ENCODE results near the gene ZCCHC14. TPM values are rescaled to one million over a fixed set of nuclear protein-coding genes. Genes with fewer than 3 reads are reported as not detected.
A peak's percentile ranks its signal among the peaks of the same experiment; 100 is the strongest.

Gene ZCCHC14
- total RNA-seq: 10 to 100 TPM in 1 of 2 experiments, 1 to 10 TPM in 1; 8.7 to 10.6 TPM

GRCh38 chr16:87492721-87493607 lies at the start of gene ZCCHC14:
Gene ZCCHC14, minus strand, starts transcription at chr16:87493024. Its CDS starts 786 bp downstream, at chr16:87492238.
- CTCF ChIA-PET: no interaction called here
- Mint-ChIP-seq H3K9me3 (no peaks in the 10 kb centered on the region), H3K4me3 (peak within 1 kb of the TSS; percentile 74), H3K27me3 (no peaks in the 10 kb centered on the region), H3K27ac (peak within 1 kb of the TSS; percentile 55), H3K36me3 (peaks cover 3% of the 10 kb centered on the region), H3K4me1 (ENCODE audit: low read depth) (peaks cover 48% of the 10 kb centered on the region)
- peak; percentile 100 for DNase-seq
- POLR2A ChIA-PET: interaction anchor here (1.1 kb wide), 1 partner anchor 29 kb away, joined by 5 read pairs; no protein-coding TSS in a partner anchor
- intact Hi-C loops (cut with micrococcal nuclease): loop anchor here (1.0 to 10.0 kb wide), 4 partner anchors 57 to 459 kb away; partner anchors contain the start of genes BANP and MAP1LC3B

- Mint-ChIP-seq H3K4me1 (ENCODE audit: low read depth) (peaks cover 15% of the 10 kb centered on the region), H3K9me3 (peaks cover 12% of the 10 kb centered on the region), H3K4me3 (no peak overlapping the region), H3K27ac (no peak overlapping the region), H3K27me3 (peaks cover 26% of the 10 kb centered on the region), H3K36me3 (no peaks in the 10 kb centered on the region)
- no peak for DNase-seq
- ChIA-PET CTCF (interaction anchor here (1.4 to 1.6 kb wide), 2 partner anchors 9 to 11 kb away, joined by 3 to 7 read pairs; no protein-coding TSS in a partner anchor), POLR2A (no interaction called here)
- intact Hi-C loops (cut with micrococcal nuclease): no loop called here
These were observed 49.0 kb upstream of the ZCCHC14 start for GRCh38 chr16:87541872-87542234.

- Mint-ChIP-seq H3K27me3 (peaks cover 27% of the 10 kb centered on the region), H3K4me3 (no peak overlapping the region), H3K4me1 (ENCODE audit: low read depth) (peaks cover 15% of the 10 kb centered on the region), H3K27ac (no peak overlapping the region), H3K9me3 (peaks cover 10% of the 10 kb centered on the region), H3K36me3 (no peaks in the 10 kb centered on the region)
- CTCF ChIA-PET: interaction anchor here (0.5 to 1.4 kb wide), 2 partner anchors 10 to 51 kb away, joined by 3 to 7 read pairs; no protein-coding TSS in a partner anchor
- POLR2A ChIA-PET: no interaction called here
- no peak for DNase-seq
- intact Hi-C loops (cut with micrococcal nuclease): no loop called here
These were observed 48.5 kb upstream of the ZCCHC14 start for GRCh38 chr16:87541147-87541871.

- POLR2A ChIA-PET: no interaction called here
- peaks cover 32% of the 10 kb centered on the region for H3K27me3 Mint-ChIP-seq
- DNase-seq: no peak
- CTCF ChIA-PET: interaction anchor here (0.5 kb wide), 1 partner anchor 50 kb away, joined by 3 read pairs; no protein-coding TSS in a partner anchor
- peaks cover 6% of the 10 kb centered on the region for H3K9me3 Mint-ChIP-seq
- intact Hi-C loops (cut with micrococcal nuclease): no loop called here
- no peak overlapping the region for H3K27ac Mint-ChIP-seq
- no peak overlapping the region for H3K4me3 Mint-ChIP-seq
- peaks cover 15% of the 10 kb centered on the region for H3K4me1 Mint-ChIP-seq (ENCODE audit: low read depth)
- no peaks in the 10 kb centered on the region for H3K36me3 Mint-ChIP-seq
These were observed 48.0 kb upstream of the ZCCHC14 start for GRCh38 chr16:87540897-87541146.

GRCh38 chr16:87540072-87540896 lies 47.5 kb upstream of the ZCCHC14 start:
- no peak for DNase-seq
- CTCF ChIA-PET: interaction anchor here (0.6 to 0.8 kb wide), 2 partner anchors 34 to 99 kb away, joined by 3 read pairs; no protein-coding TSS in a partner anchor
- peaks cover under 1% of the 10 kb centered on the region for H3K9me3 Mint-ChIP-seq
- H3K4me1 Mint-ChIP-seq (ENCODE audit: low read depth): peaks cover 15% of the 10 kb centered on the region
- H3K27me3 Mint-ChIP-seq: peaks cover 32% of the 10 kb centered on the region
- intact Hi-C loops (cut with micrococcal nuclease): no loop called here
- H3K27ac Mint-ChIP-seq: no peak overlapping the region
- no peaks in the 10 kb centered on the region for H3K36me3 Mint-ChIP-seq
- no peak overlapping the region for H3K4me3 Mint-ChIP-seq
- POLR2A ChIA-PET: no interaction called here

GRCh38 chr16:87539113-87539512 lies 46.3 kb upstream of the ZCCHC14 start:
- DNase-seq: no peak
- POLR2A ChIA-PET: no interaction called here
- CTCF ChIA-PET: interaction anchor here (0.8 to 2.1 kb wide), 2 partner anchors 12 to 33 kb away, joined by 3 to 5 read pairs; no protein-coding TSS in a partner anchor

GRCh38 chr16:87538594-87538993 lies 45.8 kb upstream of the ZCCHC14 start:
- Mint-ChIP-seq H3K4me1 (ENCODE audit: low read depth) (peaks cover 8% of the 10 kb centered on the region), H3K27ac (no peak overlapping the region), H3K4me3 (no peak overlapping the region), H3K36me3 (no peaks in the 10 kb centered on the region), H3K9me3 (peaks cover 2% of the 10 kb centered on the region), H3K27me3 (peaks cover 29% of the 10 kb centered on the region)
- CTCF ChIA-PET: interaction anchor here (1.6 to 2.1 kb wide), 2 partner anchors 12 to 98 kb away, joined by 5 read pairs; no protein-coding TSS in a partner anchor
- POLR2A ChIA-PET: no interaction called here
- peak; percentile 27 for DNase-seq
- intact Hi-C loops (cut with micrococcal nuclease): no loop called here

More at GRCh38 chr16:87539113-87539512, 46.3 kb upstream of the ZCCHC14 start:
- intact Hi-C loops (cut with micrococcal nuclease): no loop called here
- Mint-ChIP-seq H3K27ac (no peak overlapping the region), H3K27me3 (peaks cover 30% of the 10 kb centered on the region), H3K4me1 (ENCODE audit: low read depth) (peaks cover 13% of the 10 kb centered on the region), H3K36me3 (no peaks in the 10 kb centered on the region), H3K9me3 (peaks cover 2% of the 10 kb centered on the region), H3K4me3 (no peak overlapping the region)

GRCh38 chr16:87538160-87538559 lies 45.3 kb upstream of the ZCCHC14 start:
- H3K27me3 Mint-ChIP-seq: peaks cover 30% of the 10 kb centered on the region
- CTCF ChIA-PET: interaction anchor here (1.6 to 2.1 kb wide), 2 partner anchors 13 to 98 kb away, joined by 5 read pairs; no protein-coding TSS in a partner anchor
- no peak for DNase-seq
- H3K27ac Mint-ChIP-seq: no peak overlapping the region
- intact Hi-C loops (cut with micrococcal nuclease): no loop called here
- H3K4me1 Mint-ChIP-seq (ENCODE audit: low read depth): peaks cover 8% of the 10 kb centered on the region
- H3K36me3 Mint-ChIP-seq: peaks cover 2% of the 10 kb centered on the region
- no peak overlapping the region for H3K4me3 Mint-ChIP-seq
- POLR2A ChIA-PET: interaction anchor here (0.6 kb wide), 1 partner anchor 257 kb away, joined by 5 read pairs; no protein-coding TSS in a partner anchor
- peaks cover 6% of the 10 kb centered on the region for H3K9me3 Mint-ChIP-seq

- Mint-ChIP-seq H3K27ac (no peak overlapping the region), H3K27me3 (peaks cover 38% of the 10 kb centered on the region), H3K4me3 (no peak overlapping the region), H3K9me3 (peaks cover 16% of the 10 kb centered on the region), H3K36me3 (peaks cover 6% of the 10 kb centered on the region), H3K4me1 (ENCODE audit: low read depth) (peaks cover 8% of the 10 kb centered on the region)
- CTCF ChIA-PET: interaction anchor here (1.6 kb wide), 1 partner anchor 100 kb away, joined by 5 read pairs; no protein-coding TSS in a partner anchor
- intact Hi-C loops (cut with micrococcal nuclease): no loop called here
- POLR2A ChIA-PET: no interaction called here
- no peak for DNase-seq
These were observed 43.9 kb upstream of the ZCCHC14 start for GRCh38 chr16:87536795-87537142.

- H3K27me3 Mint-ChIP-seq: peaks cover 41% of the 10 kb centered on the region
- no peak overlapping the region for H3K27ac Mint-ChIP-seq
- H3K9me3 Mint-ChIP-seq: peaks cover 18% of the 10 kb centered on the region
- DNase-seq: no peak
- intact Hi-C loops (cut with micrococcal nuclease): no loop called here
- peaks cover 7% of the 10 kb centered on the region for H3K36me3 Mint-ChIP-seq
- ChIA-PET POLR2A (no interaction called here), CTCF (interaction anchor here (0.9 kb wide), 1 partner anchor 100 kb away, joined by 3 read pairs; no protein-coding TSS in a partner anchor)
- H3K4me3 Mint-ChIP-seq: no peak overlapping the region
- H3K4me1 Mint-ChIP-seq (ENCODE audit: low read depth): peaks cover 8% of the 10 kb centered on the region
These were observed 43.3 kb upstream of the ZCCHC14 start for GRCh38 chr16:87535855-87536794.

- peaks cover 18% of the 10 kb centered on the region for H3K9me3 Mint-ChIP-seq
- no peak overlapping the region for H3K27ac Mint-ChIP-seq
- H3K4me1 Mint-ChIP-seq (ENCODE audit: low read depth): peaks cover 8% of the 10 kb centered on the region
- ChIA-PET CTCF (interaction anchor here (0.9 kb wide), 1 partner anchor 101 kb away, joined by 3 read pairs; no protein-coding TSS in a partner anchor), POLR2A (no interaction called here)
- intact Hi-C loops (cut with micrococcal nuclease): no loop called here
- peaks cover 42% of the 10 kb centered on the region for H3K27me3 Mint-ChIP-seq
- H3K36me3 Mint-ChIP-seq: peaks cover 7% of the 10 kb centered on the region
- no peak overlapping the region for H3K4me3 Mint-ChIP-seq
- no peak for DNase-seq
These were observed 42.6 kb upstream of the ZCCHC14 start for GRCh38 chr16:87535457-87535854.

Data from activated CD4-positive, alpha-beta memory T cell treated with anti-CD3 and anti-CD28 coated beads for 36 hours (primary cell).